NCI-H446 treated with DMSO at 0.1 percent for 48 hours (cell line): ENCODE data around the gene SEZ6.

Experiments
- DNase-seq: peaks from one replicate; lab custom pipeline; 2025; lab: John Stamatoyannopoulos, UW

Gene SEZ6

GRCh38 chr17:29000973-29001372, 4.9 kb downstream of the SEZ6 start:
- no peak for DNase-seq

DNA sequence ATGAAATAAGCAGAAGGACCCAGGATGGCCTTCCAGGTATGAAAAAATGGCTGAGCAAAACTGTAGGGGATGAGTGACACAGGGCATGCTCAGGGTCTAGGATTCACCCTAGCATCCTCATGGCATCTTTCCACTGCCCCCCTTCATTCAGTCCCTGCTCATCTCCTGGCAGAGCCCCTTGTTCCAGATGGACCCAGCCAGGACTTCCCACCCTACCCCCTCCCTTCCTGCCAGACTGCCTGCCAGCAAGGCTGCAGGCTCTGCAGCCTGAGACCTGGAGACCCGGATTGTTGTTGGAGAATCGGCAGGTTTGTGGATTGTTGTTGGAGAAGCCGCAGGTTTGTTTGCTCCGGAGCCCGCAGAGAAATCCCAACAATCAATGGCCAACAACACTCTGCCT, 6.6 kb downstream of the SEZ6 start:
- DNase-seq: no peak

DNA sequence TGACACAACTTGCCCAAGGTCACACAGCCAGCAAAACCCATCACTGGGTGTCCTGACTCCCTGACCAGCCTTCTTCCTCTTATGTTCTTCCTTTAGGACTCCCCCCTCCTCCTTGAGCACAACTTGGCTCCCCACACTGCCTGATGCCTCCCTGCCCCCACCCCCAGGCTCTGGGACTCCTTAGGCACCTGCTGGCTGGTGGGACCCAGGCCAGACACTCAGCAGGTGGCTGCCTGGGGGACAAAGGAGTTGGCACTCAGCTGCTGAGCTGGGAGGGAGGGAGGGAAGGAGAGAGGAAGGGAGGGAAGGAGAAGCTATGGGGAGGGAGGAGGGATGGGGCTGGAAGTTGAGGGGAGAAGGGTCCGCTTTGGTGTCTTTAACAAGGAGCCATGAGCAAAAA, 8.0 kb downstream of the SEZ6 start:
- peak; percentile 9 for DNase-seq

DNA sequence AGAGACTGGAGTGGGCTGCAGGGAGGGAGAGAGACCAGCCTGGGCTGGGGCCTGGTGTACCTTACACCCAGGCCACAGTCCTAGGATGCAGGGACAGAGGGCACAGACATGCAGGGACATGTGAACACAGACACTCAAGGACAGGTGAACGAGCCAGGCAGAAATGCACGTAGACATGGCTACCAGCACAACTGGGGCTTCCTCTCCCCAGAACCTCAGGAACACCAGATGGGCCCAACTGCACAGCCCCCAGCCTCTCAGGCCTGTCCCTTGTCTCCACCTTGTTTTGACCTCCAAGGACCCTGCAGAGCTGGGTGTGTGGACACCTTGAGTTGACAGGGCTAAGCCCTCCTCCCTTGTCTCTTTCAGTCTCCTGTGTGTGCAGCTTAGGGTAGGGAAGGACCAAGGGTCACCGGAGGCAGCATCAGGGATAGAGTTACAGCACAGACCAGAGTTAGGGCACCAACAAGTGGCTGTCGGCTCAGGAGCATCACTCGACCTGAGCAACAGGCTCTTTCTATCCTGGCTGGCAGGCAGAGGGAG, 9.2 kb downstream of the SEZ6 start:
- DNase-seq: no peak

GRCh38 chr17:28993645-28994426, 12.0 kb downstream of the SEZ6 start:
- DNase-seq: no peak

- DNase-seq: no peak
These were observed 12.9 kb downstream of the SEZ6 start for GRCh38 chr17:28992625-28993600.

GRCh38 chr17:28992185-28992584, 13.6 kb downstream of the SEZ6 start:
- DNase-seq: no peak

- DNase-seq: no peak
These were observed 14.1 kb downstream of the SEZ6 start for GRCh38 chr17:28991779-28992178.

GRCh38 chr17:28989028-28989427, 16.8 kb downstream of the SEZ6 start:
- no peak for DNase-seq

GRCh38 chr17:28988475-28988874, 17.4 kb downstream of the SEZ6 start:
- no peak for DNase-seq

DNA sequence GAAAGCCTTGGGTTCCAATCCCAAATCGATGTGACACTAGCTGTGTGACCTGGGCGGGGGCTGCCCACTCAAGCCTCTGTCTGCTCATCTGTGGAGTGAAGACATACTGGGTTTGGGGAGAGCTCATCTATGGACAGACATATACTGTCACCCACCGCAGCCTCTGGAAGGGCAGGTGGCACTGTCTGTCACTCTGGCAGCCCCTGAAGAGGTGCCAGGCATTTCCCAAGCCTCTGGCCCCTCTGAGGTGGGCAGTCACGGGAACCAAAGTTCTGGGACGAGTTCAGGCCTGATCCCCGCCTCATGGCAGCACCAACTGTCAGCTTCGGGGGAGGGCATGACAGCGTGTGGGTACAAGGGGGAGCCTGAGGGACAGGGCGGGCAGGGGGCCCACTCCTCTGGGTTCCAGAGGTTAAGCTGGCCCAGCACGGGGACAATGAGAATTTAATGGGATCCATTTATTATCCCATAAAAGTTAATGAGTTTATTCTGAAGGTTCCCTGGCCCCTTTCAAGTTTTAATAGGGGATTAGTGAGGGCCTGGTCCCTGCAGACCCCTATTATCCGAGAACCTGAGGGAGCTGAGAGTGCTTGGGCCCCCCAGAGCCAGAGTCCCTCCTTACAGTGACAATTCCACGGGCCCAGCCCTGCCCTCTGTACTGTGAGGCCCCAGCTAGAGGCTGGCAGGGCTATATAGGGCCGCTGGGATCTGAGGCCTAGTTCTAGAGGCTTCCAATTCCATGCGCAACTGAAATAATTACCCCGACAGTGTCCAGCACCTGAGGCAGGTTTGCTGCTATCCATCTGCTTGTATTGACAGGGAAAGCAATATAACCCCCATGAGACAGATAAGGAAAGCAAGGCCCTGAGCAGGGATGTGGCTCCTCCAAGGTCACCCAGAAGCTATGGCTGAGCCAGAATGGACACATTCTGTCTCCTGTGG, 18.8 kb downstream of the SEZ6 start:
- DNase-seq: no peak

DNA sequence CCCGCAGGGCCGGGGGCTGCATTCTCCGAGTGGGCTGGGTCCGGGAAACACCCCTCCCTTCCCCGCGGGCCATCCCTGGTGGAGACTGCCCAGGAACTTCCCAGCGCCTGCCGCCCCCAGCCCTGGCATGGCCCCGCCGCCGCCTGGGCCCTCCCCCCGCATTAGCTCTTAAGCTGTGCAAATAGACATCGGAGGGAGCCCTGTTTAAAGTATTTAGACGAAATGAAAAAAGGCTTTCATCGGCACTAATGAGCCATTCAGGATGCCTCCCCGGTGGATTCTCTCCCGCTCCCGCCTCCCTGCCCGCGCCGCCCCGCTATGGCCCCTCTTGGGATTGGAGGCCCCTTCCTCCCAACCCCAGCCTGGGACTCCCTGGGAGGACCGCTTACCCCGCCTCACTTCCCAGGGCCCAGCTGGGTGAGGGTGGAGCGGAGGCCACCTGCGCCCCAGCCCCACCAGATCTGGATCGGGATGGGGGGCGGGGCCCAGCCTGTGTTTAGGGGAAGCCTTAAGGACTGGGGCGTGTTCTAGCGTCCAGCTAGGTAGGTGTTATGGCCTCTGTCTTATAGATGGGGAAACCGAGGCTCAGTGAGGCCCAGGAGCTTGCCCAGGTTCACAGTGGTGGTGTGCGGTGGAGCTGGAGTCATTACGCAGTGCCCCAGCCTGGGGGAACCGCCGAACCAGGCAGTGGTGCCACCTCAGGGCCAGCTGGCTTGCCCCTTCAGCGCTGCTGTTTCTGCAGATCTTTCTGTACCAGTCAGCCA, 19.7 kb downstream of the SEZ6 start:
- DNase-seq: no peak

GRCh38 chr17:28983286-28984230, 22.3 kb downstream of the SEZ6 start:
- DNase-seq: peak; percentile 87

DNA sequence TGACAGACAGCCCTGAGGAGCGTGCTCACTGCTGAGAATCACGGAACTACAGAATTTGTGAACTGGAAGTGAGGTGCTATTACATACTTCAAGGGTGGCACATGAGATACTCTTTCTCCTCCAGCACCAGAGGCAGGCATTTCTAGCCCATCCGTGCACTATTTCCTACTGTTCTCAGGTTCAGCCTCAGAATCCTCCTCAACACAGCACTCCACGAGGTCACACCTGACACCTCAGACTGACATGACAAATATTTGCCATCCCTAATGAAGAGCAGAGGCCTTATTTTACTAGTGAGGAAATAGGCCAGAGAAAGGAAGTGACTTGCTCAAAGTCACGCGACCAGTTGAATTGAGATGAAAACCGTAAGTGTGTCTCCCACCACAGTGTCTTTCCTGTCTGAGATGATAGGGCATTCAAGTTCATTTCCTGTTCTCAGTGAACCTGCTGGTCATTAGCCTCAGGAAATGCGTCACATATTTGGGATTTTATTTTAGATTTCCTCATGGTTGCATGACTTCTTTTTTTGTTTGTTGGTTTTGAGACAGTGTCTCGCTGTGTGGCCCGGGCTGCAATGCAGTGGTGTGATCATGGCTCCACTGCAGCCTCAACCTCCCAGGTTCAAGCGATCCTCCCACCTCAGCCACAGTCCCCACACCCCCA, 23.6 kb downstream of the SEZ6 start:
- DNase-seq: no peak

DNA sequence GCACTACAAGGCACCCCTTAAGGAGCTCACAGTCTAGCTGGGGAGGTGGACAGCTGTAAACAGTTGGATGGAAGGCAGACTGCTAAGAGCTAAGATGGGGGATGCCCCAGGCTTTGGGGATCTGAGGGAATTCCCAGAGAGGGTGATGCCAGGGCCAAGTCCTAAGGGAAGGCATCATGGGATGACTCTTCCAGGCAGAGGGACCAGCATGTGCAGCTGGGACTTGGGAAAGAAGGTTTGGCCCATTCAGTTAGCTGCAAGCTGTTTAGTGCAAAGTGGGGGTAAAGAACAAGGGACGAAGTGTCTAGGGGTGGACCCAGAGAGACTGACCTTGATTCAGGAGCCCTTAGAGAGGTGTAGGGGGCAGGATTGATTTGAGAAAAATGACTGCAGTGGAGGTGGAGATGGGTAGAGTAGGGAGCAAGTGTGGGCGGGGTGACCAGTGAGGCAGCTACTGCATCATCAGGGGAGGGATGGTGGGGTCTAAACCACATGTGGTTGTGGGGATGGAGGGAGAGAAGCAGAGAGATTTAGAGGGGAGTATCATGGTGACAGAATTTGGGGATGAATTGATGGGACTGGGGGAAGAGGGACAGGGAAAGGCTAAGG, 27.4 kb downstream of the SEZ6 start:
- DNase-seq: no peak

- no peak for DNase-seq
These were observed 28.0 kb downstream of the SEZ6 start for GRCh38 chr17:28977659-28978355.

DNA sequence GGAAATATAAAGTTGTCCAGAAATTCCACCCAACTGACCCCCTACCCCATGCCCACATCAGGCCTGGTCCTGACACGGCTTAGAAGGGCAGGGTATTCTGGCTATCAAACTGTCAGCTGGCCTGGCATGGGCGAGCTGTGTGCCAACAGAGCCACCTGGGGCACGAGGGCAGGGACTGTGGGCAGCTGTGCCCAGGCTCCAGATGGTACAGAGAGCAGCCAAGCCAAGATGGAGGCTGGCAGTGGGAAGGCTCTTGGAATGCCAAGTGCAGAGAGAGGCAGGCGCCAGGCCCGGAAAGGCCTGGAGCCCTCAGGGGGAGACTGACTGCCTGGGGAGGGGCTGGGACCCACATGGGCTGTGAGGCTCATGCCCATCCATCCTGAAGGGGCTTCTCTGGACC, 30.2 kb downstream of the SEZ6 start:
- peak; percentile 49 for DNase-seq

GRCh38 chr17:28975031-28975430, 30.8 kb downstream of the SEZ6 start:
- no peak for DNase-seq
